Measurements from ENCODE around the gene ZNF408.

ZNF408 gene

GRCh38 chr11:46729110-46730027 lies 28.5 kb downstream of the ZNF408 start:
- no peak for DNase-seq

- no peak for DNase-seq
These were observed 30.7 kb downstream of the ZNF408 start for GRCh38 chr11:46731545-46731944.

- DNase-seq: no peak
These were observed 32.4 kb downstream of the ZNF408 start for GRCh38 chr11:46733234-46733633.

- DNase-seq: no peak
These were observed 35.3 kb downstream of the ZNF408 start for GRCh38 chr11:46736146-46736545.

GRCh38 chr11:46736615-46737014 lies 35.8 kb downstream of the ZNF408 start:
- DNase-seq: no peak

- no peak for DNase-seq
These were observed 36.9 kb downstream of the ZNF408 start for GRCh38 chr11:46737699-46738098.

- no peak for DNase-seq
These were observed 38.1 kb downstream of the ZNF408 start for GRCh38 chr11:46738887-46739286.

GRCh38 chr11:46741600-46742484 lies 41.0 kb downstream of the ZNF408 start:
- no peak for DNase-seq

GRCh38 chr11:46743043-46743442 lies 42.2 kb downstream of the ZNF408 start:
- no peak for DNase-seq

GRCh38 chr11:46743693-46744339 lies 43.0 kb downstream of the ZNF408 start:
- DNase-seq: no peak

- no peak for DNase-seq
These were observed 44.5 kb downstream of the ZNF408 start for GRCh38 chr11:46745328-46745727.

GRCh38 chr11:46745995-46746394 lies 45.2 kb downstream of the ZNF408 start:
- DNase-seq: no peak

GRCh38 chr11:46747150-46747549 lies 46.3 kb downstream of the ZNF408 start:
- no peak for DNase-seq
